ENCODE results near the gene NAA60. TPM values are rescaled to one million over a fixed set of nuclear protein-coding genes. Genes with fewer than 3 reads are reported as not detected.

The NAA60 gene
- total and polyA plus RNA-seq, 5 experiments from 2014 or later = 36.9 to 74.4 (median 56.1) TPM

DNA sequence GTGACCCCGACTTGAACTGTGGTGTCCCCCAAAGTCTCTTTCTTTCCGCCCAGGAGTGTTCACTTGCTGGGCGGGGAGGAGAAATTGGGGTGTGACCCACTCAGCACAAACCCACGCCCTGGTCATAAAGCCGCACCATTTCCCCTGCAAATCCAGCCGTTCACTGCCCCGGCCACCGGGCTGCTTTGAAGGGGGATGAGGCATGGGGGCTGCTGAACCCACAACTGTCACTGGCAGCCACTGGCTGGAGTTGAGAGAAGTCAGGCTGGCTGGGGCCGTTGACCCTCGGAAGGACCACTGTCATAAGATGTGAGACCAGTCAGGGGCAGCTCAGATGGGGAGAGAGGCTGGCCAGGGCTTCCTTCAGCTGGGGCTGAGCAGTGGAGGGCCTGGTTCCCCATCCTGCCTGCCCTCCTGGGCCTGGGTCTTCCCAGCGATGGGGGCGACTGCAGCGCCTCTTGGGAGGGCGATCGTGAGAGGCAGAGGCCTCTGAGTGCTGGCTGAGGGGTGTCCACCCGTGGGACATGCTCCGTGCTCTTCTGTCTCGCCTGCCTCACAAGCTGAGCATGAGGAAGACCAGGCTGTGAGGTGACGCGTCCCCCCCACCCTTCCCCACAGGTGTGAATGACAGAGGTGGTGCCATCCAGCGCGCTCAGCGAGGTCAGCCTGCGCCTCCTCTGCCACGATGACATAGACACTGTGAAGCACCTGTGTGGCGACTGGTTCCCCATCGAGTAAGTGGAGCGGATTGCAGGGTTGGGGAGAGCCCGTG lies 32.3 kb downstream of the NAA60 start:
- Mint-ChIP-seq H3K4me1 (peaks cover 10 to 48% (median 23%) of the 10 kb centered on the region in 4 donors), H3K4me3 (no peak overlapping the region), H3K27me3 (no peaks in the 10 kb centered on the region), H3K27ac (peak overlapping the region in 3 of 10 donors; percentile 27 to 81 (median 59)), H3K36me3 (peaks cover 0 to 57% (median 6%) of the 10 kb centered on the region in 3 donors), H3K9me3 (no peaks in the 10 kb centered on the region)
- ATAC-seq (no peak), DNase-seq (peak in 1 of 10 donors; percentile 45)
- POLR2A ChIA-PET = no interaction called here

DNA sequence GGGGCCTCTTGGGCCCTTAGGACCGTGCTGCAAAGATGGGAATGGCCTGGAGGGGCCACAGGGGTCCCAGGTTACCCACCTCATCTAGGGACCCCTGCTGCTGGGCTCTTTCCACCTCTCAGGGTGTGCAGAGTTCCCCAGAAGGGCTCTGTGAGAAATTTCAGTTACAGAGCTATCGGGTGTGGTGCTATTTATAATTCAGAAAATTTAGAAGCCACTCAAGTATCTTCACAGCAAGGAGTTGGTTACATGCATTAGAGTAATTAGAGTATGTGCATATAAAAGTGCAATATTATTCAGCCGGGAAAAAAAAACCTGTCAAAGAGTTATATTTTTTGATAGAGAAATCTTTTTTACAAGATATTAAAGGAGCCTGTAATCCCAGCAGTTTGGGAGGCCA lies 32.9 kb downstream of the NAA60 start:
- no peak overlapping the region for H3K4me3 Mint-ChIP-seq
- no peaks in the 10 kb centered on the region for H3K9me3 Mint-ChIP-seq
- H3K27me3 Mint-ChIP-seq = no peaks in the 10 kb centered on the region
- POLR2A ChIA-PET = no interaction called here
- H3K4me1 Mint-ChIP-seq = peaks cover 10 to 45% (median 21%) of the 10 kb centered on the region in 4 donors
- H3K36me3 Mint-ChIP-seq = peaks cover 0 to 64% (median 6%) of the 10 kb centered on the region in 3 donors
- ATAC-seq = no peak
- peak overlapping the region in 2 of 10 donors; percentile 24 to 81 for H3K27ac Mint-ChIP-seq
- no peak for DNase-seq

DNA sequence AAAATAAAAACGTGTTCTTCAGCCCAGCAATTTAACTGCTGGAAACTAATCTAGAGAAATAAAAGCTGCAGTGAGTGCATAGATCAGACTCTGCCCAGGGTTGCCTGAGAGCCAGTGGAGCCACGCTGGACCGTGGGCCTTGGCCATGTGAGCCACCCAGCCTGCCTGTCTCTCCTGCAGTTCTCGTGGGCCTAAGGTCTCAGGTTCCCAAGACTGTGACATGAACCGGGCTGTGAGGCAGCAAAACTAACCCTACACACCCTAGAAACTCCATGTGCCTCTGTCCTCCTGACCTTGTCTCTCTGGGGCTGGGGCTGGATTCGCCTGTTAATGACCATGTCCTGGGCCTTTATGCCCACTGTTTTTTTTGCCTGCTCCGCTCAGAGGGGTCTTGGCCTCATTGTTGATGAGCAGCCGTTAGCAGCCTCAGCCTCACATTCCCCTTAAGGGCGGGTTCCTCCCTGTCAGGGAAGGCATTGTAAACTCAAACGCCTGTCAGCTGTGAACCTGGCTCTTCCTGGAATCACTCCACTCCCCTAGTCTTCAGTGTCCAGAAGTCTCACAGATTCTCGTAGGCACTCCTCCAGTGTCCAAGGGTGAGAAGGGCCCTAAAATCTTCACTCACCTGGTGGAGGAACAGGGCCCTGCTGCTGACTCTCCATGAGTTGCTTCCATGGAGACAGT lies 34.9 kb downstream of the NAA60 start:
- no peaks in the 10 kb centered on the region for H3K27me3 Mint-ChIP-seq
- H3K9me3 Mint-ChIP-seq = no peaks in the 10 kb centered on the region
- H3K4me3 Mint-ChIP-seq = no peak overlapping the region
- ATAC-seq (no peak), DNase-seq (peak in 1 of 10 donors; percentile 32)
- H3K4me1 Mint-ChIP-seq = peaks cover 6 to 34% (median 14%) of the 10 kb centered on the region in 4 donors
- peaks cover 0 to 70% (median 8%) of the 10 kb centered on the region in 3 donors for H3K36me3 Mint-ChIP-seq
- peak overlapping the region in 4 of 10 donors; percentile 36 to 77 (median 65) for H3K27ac Mint-ChIP-seq
- POLR2A ChIA-PET = no interaction called here

DNA sequence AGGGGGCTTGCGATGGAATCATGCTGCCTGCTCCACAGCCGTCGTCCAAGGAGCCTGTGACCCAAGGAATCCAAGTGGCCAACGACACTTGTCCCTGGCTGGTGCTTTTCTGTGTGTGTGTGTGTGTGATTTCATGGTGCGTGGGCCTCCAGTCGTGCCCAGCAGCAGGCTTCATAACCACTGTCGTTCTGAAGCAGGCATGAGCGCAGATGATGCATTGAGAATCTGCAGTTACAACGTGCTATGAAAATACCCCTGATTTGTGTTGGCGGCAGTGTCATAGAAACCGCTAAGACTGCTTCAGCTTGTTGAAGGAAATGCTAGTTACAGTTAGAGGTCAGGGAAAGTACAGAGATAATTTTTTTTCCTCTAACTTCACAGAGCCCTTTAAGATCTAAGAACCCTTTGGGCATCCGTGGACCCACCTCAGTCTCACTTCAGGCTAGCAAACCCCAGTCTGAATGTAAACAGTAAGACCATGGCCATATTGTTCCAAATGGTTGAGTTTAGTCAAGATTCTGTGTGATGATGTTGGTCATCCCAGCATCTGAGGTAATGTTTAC lies 36.3 kb downstream of the NAA60 start:
- Mint-ChIP-seq H3K36me3 (peaks cover 0 to 82% (median 8%) of the 10 kb centered on the region in 3 donors), H3K4me3 (no peak overlapping the region), H3K4me1 (peaks cover 0 to 25% (median 14%) of the 10 kb centered on the region in 4 donors), H3K9me3 (no peaks in the 10 kb centered on the region), H3K27me3 (no peaks in the 10 kb centered on the region), H3K27ac (peak overlapping the region in 8 of 10 donors; percentile 19 to 92 (median 62))
- POLR2A ChIA-PET = interaction anchor here (0.7 kb wide), 2 partner anchors 13 to 81 kb away, joined by 4 read pairs; no protein-coding TSS in a partner anchor
- peak in 2 of 10 donors; percentile 8 to 48 for DNase-seq
- peak; percentile 33 to 62 for ATAC-seq

DNA sequence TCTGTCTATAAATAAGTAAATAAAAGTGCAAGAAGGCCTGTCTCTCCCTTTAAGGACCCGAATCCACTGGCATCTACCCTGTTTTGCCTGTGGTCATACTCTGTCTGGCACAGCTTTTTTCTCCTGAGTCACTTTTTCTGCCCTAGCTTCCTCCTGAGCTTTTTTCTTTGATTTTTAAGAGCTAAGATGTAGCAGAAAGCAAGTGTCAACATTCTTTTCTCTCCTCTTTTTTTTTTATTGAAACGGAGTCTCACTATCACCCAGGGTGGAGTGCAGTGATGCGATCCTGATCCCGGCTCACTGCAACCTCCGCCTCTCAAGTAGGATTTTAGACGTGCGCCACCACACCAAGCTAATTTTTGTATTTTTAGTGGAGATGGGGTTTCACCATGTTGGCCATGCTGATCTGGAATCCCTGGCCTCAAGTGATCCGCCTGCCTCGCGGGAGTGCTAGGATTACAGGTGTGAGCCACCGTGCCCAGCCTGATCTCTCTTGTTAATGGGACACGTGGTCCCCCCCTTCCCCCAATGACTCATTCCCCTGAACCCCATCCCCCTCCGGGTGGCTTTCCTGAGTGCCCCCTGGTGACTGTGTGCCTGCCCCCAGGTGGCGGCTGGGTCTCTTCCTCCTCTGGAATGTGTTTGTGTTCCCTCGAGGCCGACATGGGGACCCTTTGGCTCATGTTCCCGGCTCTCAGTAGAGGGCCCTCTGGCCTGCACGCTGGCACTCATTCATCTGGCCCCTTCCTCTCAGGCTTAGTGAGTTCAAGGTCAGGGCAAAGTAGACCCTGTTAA lies 37.6 kb downstream of the NAA60 start:
- DNase-seq (no peak), ATAC-seq (no peak)
- Mint-ChIP-seq H3K9me3 (no peaks in the 10 kb centered on the region), H3K4me3 (no peak overlapping the region), H3K36me3 (peaks cover 0 to 82% (median 8%) of the 10 kb centered on the region in 3 donors), H3K27ac (peak overlapping the region in 4 of 10 donors; percentile 60 to 84 (median 81)), H3K27me3 (no peaks in the 10 kb centered on the region), H3K4me1 (peaks cover 0 to 19% (median 9%) of the 10 kb centered on the region in 4 donors)
- POLR2A ChIA-PET = no interaction called here

DNA sequence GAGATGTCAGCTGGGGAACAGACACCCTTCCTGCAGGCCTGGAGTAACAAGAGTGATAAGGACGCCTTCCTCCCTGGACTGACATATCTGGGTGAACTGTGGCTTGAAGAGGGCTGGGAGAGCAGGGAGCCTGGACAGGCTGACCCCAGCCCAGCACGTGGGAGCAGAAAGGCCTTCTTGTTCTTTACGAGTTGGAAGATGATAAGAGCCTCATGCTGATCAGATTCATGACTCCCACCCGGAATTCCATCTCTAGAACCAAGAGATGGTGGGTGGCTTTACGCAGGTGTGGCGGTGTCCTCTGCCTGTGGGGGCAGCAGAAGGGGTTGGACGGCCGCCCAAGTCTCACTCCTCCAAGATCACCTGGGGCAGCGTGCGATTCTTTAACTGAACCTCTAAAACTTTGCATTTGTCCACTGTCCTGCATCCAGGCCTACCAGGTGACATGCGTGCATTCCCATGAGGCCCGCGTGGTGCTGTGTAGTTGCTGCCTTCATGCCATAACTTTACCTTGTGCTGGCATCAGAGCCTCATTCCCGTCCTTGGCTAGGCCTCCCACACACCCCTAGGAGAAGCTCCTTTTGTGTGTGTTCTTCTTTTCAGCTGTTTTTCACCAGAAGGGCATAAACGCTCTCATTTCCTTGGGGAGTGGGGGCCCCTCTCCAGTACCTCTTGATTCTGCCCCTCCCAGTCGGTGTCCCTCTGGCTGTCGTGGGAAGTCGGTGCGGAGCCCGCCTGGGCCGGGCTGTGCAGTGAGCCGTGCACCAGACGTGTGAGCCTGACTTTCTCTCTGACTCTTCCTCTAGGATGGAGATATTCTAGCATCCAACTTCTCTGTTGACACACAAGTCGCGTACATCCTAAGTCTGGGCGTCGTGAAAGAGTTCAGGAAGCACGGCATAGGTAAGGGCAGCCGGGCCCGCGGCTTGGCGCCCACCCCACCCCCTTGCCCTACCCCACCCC lies 38.5 kb downstream of the NAA60 start:
- Mint-ChIP-seq H3K36me3 (peaks cover 0 to 81% (median 8%) of the 10 kb centered on the region in 3 donors), H3K4me3 (no peak overlapping the region), H3K4me1 (peaks cover 0 to 19% (median 9%) of the 10 kb centered on the region in 4 donors), H3K9me3 (no peaks in the 10 kb centered on the region), H3K27ac (peak overlapping the region in 6 of 10 donors; percentile 31 to 84 (median 67)), H3K27me3 (no peaks in the 10 kb centered on the region)
- DNase-seq (no peak), ATAC-seq (no peak)
- POLR2A ChIA-PET = no interaction called here

DNA sequence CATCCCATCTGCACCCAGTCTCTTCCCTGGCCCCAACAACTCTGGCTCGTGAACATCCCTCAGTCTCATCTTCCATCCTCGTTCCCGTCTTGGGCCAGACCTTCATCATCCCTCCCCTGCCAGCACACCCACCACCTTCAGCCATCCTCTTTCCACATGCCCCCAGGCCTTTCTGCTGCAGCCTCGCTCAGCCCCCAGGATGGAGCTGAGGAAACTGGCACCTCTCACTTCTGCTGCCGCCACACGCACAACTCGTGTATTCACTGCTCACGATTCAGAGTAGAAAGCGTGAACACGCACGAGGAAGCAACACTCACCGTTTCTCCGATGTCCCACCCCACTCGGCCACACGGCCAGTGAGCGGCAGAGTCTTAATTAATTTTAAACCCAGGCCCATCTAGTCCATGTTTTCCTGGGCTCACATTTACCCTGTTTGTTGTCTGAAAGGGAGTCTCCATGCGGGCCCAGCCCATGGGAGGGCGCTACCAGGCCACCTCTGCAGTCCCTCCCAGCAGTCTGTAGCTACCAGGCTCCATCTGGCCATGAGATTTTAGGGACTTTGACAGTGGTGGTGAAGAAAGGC lies 39.3 kb downstream of the NAA60 start:
- Mint-ChIP-seq H3K27ac (peak overlapping the region in 4 of 10 donors; percentile 24 to 84 (median 58)), H3K9me3 (no peaks in the 10 kb centered on the region), H3K36me3 (peaks cover 0 to 77% (median 8%) of the 10 kb centered on the region in 3 donors), H3K4me3 (no peak overlapping the region), H3K27me3 (no peaks in the 10 kb centered on the region), H3K4me1 (peaks cover 0 to 19% (median 9%) of the 10 kb centered on the region in 4 donors)
- no peak for ATAC-seq
- DNase-seq = no peak
- POLR2A ChIA-PET = interaction anchor here (0.6 kb wide), 1 partner anchor 80 kb away, joined by 4 read pairs; no protein-coding TSS in a partner anchor

DNA sequence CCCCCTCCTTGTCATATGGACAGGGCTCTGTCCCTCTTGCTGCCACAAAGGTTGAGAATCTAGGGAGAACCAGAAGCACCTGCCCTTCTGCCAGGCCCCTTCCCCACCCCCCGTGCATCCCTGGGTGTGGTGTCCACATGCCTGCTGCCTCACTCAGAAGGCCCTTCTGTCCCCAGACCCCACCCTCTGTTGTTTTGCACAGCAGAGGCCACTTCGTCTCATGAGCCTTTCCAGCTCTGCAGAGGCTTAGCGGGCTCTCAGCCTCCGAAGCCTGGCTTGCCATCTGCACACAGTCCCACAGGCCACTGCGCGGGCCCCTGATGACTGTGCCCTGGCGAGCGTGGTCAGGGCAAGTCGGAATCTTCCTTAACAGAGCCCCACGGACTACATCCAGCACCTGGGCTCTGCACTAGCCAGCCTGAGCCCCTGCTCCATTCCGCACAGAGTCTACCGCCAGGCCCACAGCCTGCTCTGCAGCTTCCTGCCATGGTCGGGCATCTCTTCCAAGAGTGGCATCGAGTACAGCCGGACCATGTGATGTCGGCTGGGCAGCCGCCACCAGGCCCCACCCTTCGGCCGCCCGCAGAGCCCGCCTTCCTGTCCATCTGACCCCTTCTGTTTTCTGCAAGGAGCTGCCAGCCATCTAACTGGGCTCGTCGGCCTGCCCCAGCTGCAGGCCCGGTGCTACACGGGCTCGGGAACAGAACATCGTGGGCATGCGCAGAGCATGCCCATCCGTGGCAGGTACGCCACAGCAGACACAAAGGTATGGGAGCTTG lies 41.0 kb downstream of the NAA60 start:
- no peak for ATAC-seq
- Mint-ChIP-seq H3K36me3 (peaks cover 0 to 63% (median 6%) of the 10 kb centered on the region in 3 donors), H3K27me3 (no peaks in the 10 kb centered on the region), H3K4me3 (no peak overlapping the region), H3K4me1 (peaks cover 0 to 10% (median 4%) of the 10 kb centered on the region in 4 donors), H3K9me3 (no peaks in the 10 kb centered on the region), H3K27ac (no peak overlapping the region)
- DNase-seq = no peak
- POLR2A ChIA-PET = interaction anchor here (0.5 to 1.2 kb wide), 3 partner anchors 12 to 377 kb away, joined by 3 to 4 read pairs (median 3); no protein-coding TSS in a partner anchor

DNA sequence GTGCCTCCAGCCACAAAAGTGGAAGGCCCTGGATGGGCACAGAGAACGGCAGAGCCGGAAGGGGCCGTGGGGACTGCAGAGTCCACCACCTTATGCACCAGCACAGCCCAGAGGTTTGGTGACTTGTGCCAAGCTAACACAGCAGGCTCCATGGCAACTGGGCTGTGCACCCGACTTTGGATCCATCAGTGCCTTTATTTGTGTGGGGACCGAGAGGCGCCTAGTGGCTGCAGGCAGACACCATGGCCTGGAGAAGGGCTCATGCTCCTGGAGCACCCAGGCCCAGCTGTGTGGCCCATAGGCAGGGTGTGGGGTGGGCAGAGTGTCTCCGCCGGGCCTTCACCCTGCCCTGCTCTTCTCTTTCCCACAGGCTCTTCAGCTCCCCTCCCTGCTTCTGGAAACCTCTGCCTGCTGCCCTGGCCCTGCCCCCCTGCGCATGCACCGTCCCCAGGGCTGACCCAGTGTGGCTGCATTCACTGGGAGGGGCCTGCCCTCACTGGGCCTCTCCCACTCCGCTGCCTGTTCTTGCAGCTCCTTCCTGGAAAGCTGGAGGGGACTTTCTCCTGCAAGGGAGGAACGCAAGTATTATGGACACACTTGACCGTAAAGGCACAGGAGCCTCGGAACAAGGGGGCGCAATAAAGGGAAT lies 41.7 kb downstream of the NAA60 start:
- no peak overlapping the region for H3K27ac Mint-ChIP-seq
- DNase-seq = no peak
- H3K4me3 Mint-ChIP-seq = no peak overlapping the region
- H3K27me3 Mint-ChIP-seq = no peaks in the 10 kb centered on the region
- peaks cover 0 to 56% (median 6%) of the 10 kb centered on the region in 3 donors for H3K36me3 Mint-ChIP-seq
- ATAC-seq = no peak
- POLR2A ChIA-PET = interaction anchor here (0.5 to 1.9 kb wide), 3 partner anchors 24 to 377 kb away, joined by 3 to 7 read pairs (median 4); no protein-coding TSS in a partner anchor
- peaks cover 0 to 8% (median 4%) of the 10 kb centered on the region in 4 donors for H3K4me1 Mint-ChIP-seq
- no peaks in the 10 kb centered on the region for H3K9me3 Mint-ChIP-seq
